Activated naive CD8-positive, alpha-beta T cell treated with anti-CD3 and anti-CD28 coated beads, Interleukin-2, amount 50 U/mL, for 24 hours (primary cell): ENCODE measurements around the gene SLC34A2.
"Not testable (repeated sequence)": the region's sequence is repeated elsewhere in the genome, so short reads cannot be mapped to it uniquely, and the experiment has no call there.

Experiments used
- ATAC-seq: fragments of 150-1000 bp; cut with Tn5 transposase; one replicate; pipeline ENCODE4 v1.10.0; 2021
- DNase-seq: peaks from one replicate; pipeline ENCODE4 v3.0.0; 2021
- H3K27ac Mint-ChIP-seq: one replicate; pipeline ENCODE4 v1.8.0; 2021; ENCODE audit warnings: mild to moderate bottlenecking, mixed read lengths
- H3K27me3 Mint-ChIP-seq: one replicate; pipeline ENCODE4 v1.8.0; 2021; ENCODE audit warnings: mixed read lengths
- H3K36me3 Mint-ChIP-seq: one replicate; pipeline ENCODE4 v1.8.0; 2021; ENCODE audit warnings: low read depth, mixed read lengths
- H3K4me1 Mint-ChIP-seq: one replicate; pipeline ENCODE4 v1.8.0; 2021; ENCODE audit warnings: mixed read lengths
- H3K4me3 Mint-ChIP-seq: one replicate; pipeline ENCODE4 v1.8.0; 2021; ENCODE audit warnings: mild to moderate bottlenecking, moderate library complexity, mixed read lengths
- H3K9me3 Mint-ChIP-seq: one replicate; pipeline ENCODE4 v1.8.0; 2021; ENCODE audit warnings: mixed read lengths

The SLC34A2 gene

GRCh38 chr4:25638806-25639205 is 16.8 kb upstream of the SLC34A2 start:
- H3K27me3 Mint-ChIP-seq, result peaks cover 1% of the 10 kb centered on the region
- ATAC-seq, result no peak
- H3K4me1 Mint-ChIP-seq, result no peaks in the 10 kb centered on the region
- H3K36me3 Mint-ChIP-seq, result no peaks in the 10 kb centered on the region
- DNase-seq, result no peak
- H3K4me3 Mint-ChIP-seq, result no peak overlapping the region
- H3K27ac Mint-ChIP-seq, result no peak overlapping the region
- H3K9me3 Mint-ChIP-seq, result no peaks in the 10 kb centered on the region

- ATAC-seq, result no peak
- Mint-ChIP-seq H3K4me1 (peaks cover 3% of the 10 kb centered on the region), H3K9me3 (no peaks in the 10 kb centered on the region), H3K27me3 (peaks cover 22% of the 10 kb centered on the region), H3K4me3 (no peak overlapping the region), H3K27ac (no peak overlapping the region), H3K36me3 (no peaks in the 10 kb centered on the region)
- DNase-seq, result no peak
These were observed 5.3 kb upstream of the SLC34A2 start for GRCh38 chr4:25650311-25650710.

- no peak overlapping the region for H3K27ac Mint-ChIP-seq
- ATAC-seq, result no peak
These were observed 4.0 kb upstream of the SLC34A2 start for GRCh38 chr4:25651682-25652081.

GRCh38 chr4:25654031-25654970 is 1.4 kb upstream of the SLC34A2 start:
- Mint-ChIP-seq H3K36me3 (no peaks in the 10 kb centered on the region), H3K4me1 (peaks cover 5% of the 10 kb centered on the region), H3K27ac (no peak overlapping the region), H3K4me3 (no peak overlapping the region), H3K27me3 (peaks cover 35% of the 10 kb centered on the region), H3K9me3 (no peaks in the 10 kb centered on the region)
- ATAC-seq (no peak), DNase-seq (no peak)

More at GRCh38 chr4:25651682-25652081, 4.0 kb upstream of the SLC34A2 start:
- peaks cover 5% of the 10 kb centered on the region for H3K4me1 Mint-ChIP-seq
- H3K9me3 Mint-ChIP-seq, result no peaks in the 10 kb centered on the region
- no peak for DNase-seq
- H3K4me3 Mint-ChIP-seq, result no peak overlapping the region
- peaks cover 32% of the 10 kb centered on the region for H3K27me3 Mint-ChIP-seq
- no peaks in the 10 kb centered on the region for H3K36me3 Mint-ChIP-seq

- Mint-ChIP-seq H3K9me3 (no peaks in the 10 kb centered on the region), H3K4me3 (no peak overlapping the region), H3K27me3 (peaks cover 35% of the 10 kb centered on the region), H3K27ac (no peak overlapping the region), H3K4me1 (peaks cover 5% of the 10 kb centered on the region), H3K36me3 (no peaks in the 10 kb centered on the region)
- ATAC-seq (no peak), DNase-seq (no peak)
These were observed 380 bp downstream of the SLC34A2 start for GRCh38 chr4:25656031-25656430.

- Mint-ChIP-seq H3K9me3 (no peaks in the 10 kb centered on the region), H3K27ac (no peak overlapping the region), H3K4me1 (peaks cover 5% of the 10 kb centered on the region), H3K4me3 (no peak overlapping the region), H3K27me3 (peaks cover 35% of the 10 kb centered on the region), H3K36me3 (no peaks in the 10 kb centered on the region)
- no peak for DNase-seq
- no peak for ATAC-seq
These were observed 2.7 kb downstream of the SLC34A2 start for GRCh38 chr4:25658357-25658771.

- H3K4me3 Mint-ChIP-seq, result no peak overlapping the region
- no peaks in the 10 kb centered on the region for H3K36me3 Mint-ChIP-seq
- ATAC-seq, result no peak
- no peaks in the 10 kb centered on the region for H3K9me3 Mint-ChIP-seq
- H3K27me3 Mint-ChIP-seq, result peaks cover 35% of the 10 kb centered on the region
- DNase-seq, result no peak
- no peak overlapping the region for H3K27ac Mint-ChIP-seq
- peaks cover 5% of the 10 kb centered on the region for H3K4me1 Mint-ChIP-seq
These were observed 3.1 kb downstream of the SLC34A2 start for GRCh38 chr4:25658777-25659176.

GRCh38 chr4:25661441-25661840 is 5.8 kb downstream of the SLC34A2 start:
- H3K9me3 Mint-ChIP-seq, H3K27ac Mint-ChIP-seq, DNase-seq, ATAC-seq, H3K4me3 Mint-ChIP-seq, H3K4me1 Mint-ChIP-seq, H3K36me3 Mint-ChIP-seq: not testable (repeated sequence)
- peaks cover 16% of the 10 kb centered on the region for H3K27me3 Mint-ChIP-seq

GRCh38 chr4:25662306-25662705 is 6.7 kb downstream of the SLC34A2 start:
- H3K4me3 Mint-ChIP-seq, result no peak overlapping the region
- no peak for ATAC-seq
- H3K4me1 Mint-ChIP-seq, result no peaks in the 10 kb centered on the region
- no peaks in the 10 kb centered on the region for H3K36me3 Mint-ChIP-seq
- no peak overlapping the region for H3K27ac Mint-ChIP-seq
- DNase-seq, result no peak
- peaks cover 7% of the 10 kb centered on the region for H3K27me3 Mint-ChIP-seq
- no peaks in the 10 kb centered on the region for H3K9me3 Mint-ChIP-seq

GRCh38 chr4:25663781-25664180 is 8.1 kb downstream of the SLC34A2 start:
- peaks cover 5% of the 10 kb centered on the region for H3K27me3 Mint-ChIP-seq
- no peak overlapping the region for H3K27ac Mint-ChIP-seq
- no peak overlapping the region for H3K4me3 Mint-ChIP-seq
- ATAC-seq, result no peak
- H3K36me3 Mint-ChIP-seq, result no peaks in the 10 kb centered on the region
- no peak for DNase-seq
- H3K9me3 Mint-ChIP-seq, result no peaks in the 10 kb centered on the region
- H3K4me1 Mint-ChIP-seq, result no peaks in the 10 kb centered on the region

GRCh38 chr4:25666031-25666630 is 10.5 kb downstream of the SLC34A2 start:
- ATAC-seq, result no peak
- Mint-ChIP-seq H3K27me3 (peaks cover 5% of the 10 kb centered on the region), H3K27ac (no peak overlapping the region), H3K36me3 (no peaks in the 10 kb centered on the region), H3K4me3 (no peak overlapping the region), H3K9me3 (no peaks in the 10 kb centered on the region), H3K4me1 (no peaks in the 10 kb centered on the region)
- no peak for DNase-seq

GRCh38 chr4:25667931-25668557 is 12.4 kb downstream of the SLC34A2 start:
- DNase-seq (no peak), ATAC-seq (no peak)
- peaks cover 5% of the 10 kb centered on the region for H3K27me3 Mint-ChIP-seq
- no peak overlapping the region for H3K27ac Mint-ChIP-seq
- no peak overlapping the region for H3K4me3 Mint-ChIP-seq
- H3K36me3 Mint-ChIP-seq, result no peaks in the 10 kb centered on the region
- H3K9me3 Mint-ChIP-seq, result no peaks in the 10 kb centered on the region
- H3K4me1 Mint-ChIP-seq, result no peaks in the 10 kb centered on the region

- Mint-ChIP-seq H3K4me3 (no peak overlapping the region), H3K36me3 (no peaks in the 10 kb centered on the region), H3K4me1 (no peaks in the 10 kb centered on the region)
These were observed 15.3 kb downstream of the SLC34A2 start for GRCh38 chr4:25670991-25671390.

GRCh38 chr4:25672756-25673155 is 17.1 kb downstream of the SLC34A2 start:
- ATAC-seq, result no peak
- H3K36me3 Mint-ChIP-seq, result no peaks in the 10 kb centered on the region
- H3K9me3 Mint-ChIP-seq, result no peaks in the 10 kb centered on the region
- no peak for DNase-seq
- no peaks in the 10 kb centered on the region for H3K4me1 Mint-ChIP-seq
- no peak overlapping the region for H3K4me3 Mint-ChIP-seq
- H3K27ac Mint-ChIP-seq, result no peak overlapping the region
- no peaks in the 10 kb centered on the region for H3K27me3 Mint-ChIP-seq

More at GRCh38 chr4:25670991-25671390, 15.3 kb downstream of the SLC34A2 start:
- Mint-ChIP-seq H3K27me3 (no peaks in the 10 kb centered on the region), H3K27ac (no peak overlapping the region), H3K9me3 (no peaks in the 10 kb centered on the region)
- no peak for DNase-seq
- ATAC-seq, result no peak

GRCh38 chr4:25674386-25674785 is 18.7 kb downstream of the SLC34A2 start:
- Mint-ChIP-seq H3K36me3 (no peaks in the 10 kb centered on the region), H3K27me3 (no peaks in the 10 kb centered on the region), H3K9me3 (no peaks in the 10 kb centered on the region), H3K4me3 (no peak overlapping the region), H3K4me1 (no peaks in the 10 kb centered on the region), H3K27ac (no peak overlapping the region)
- DNase-seq, result no peak
- ATAC-seq, result no peak
